ENCODE results near the gene TRIM46.
"Not testable (repeated sequence)": the region's sequence is repeated elsewhere in the genome, so short reads cannot be mapped to it uniquely, and the experiment has no call there.

The TRIM46 gene

GRCh38 chr1:155205035-155205434, 31.4 kb downstream of the TRIM46 start:
- DNase-seq (ENCODE audit: low spot score), result no peak

GRCh38 chr1:155205969-155206593, 32.4 kb downstream of the TRIM46 start:
- DNase-seq (ENCODE audit: low spot score), result no peak

- peak; percentile 87 for DNase-seq (ENCODE audit: low spot score)
These were observed 33.5 kb downstream of the TRIM46 start for GRCh38 chr1:155206891-155207805.

- DNase-seq (ENCODE audit: low spot score), result peak; percentile 84
These were observed 34.3 kb downstream of the TRIM46 start, which contains the start of gene THBS3 for GRCh38 chr1:155207806-155208540. THBS3 (minus strand) TSS chr1:155207897; CDS start chr1:155207876, 21 bp downstream.

GRCh38 chr1:155208541-155209311, 35.1 kb downstream of the TRIM46 start, which contains the start of gene MTX1:
MTX1 (plus strand) TSS chr1:155208695; CDS start chr1:155208805, 110 bp downstream.
- peak; percentile 96 for DNase-seq (ENCODE audit: low spot score)

DNA sequence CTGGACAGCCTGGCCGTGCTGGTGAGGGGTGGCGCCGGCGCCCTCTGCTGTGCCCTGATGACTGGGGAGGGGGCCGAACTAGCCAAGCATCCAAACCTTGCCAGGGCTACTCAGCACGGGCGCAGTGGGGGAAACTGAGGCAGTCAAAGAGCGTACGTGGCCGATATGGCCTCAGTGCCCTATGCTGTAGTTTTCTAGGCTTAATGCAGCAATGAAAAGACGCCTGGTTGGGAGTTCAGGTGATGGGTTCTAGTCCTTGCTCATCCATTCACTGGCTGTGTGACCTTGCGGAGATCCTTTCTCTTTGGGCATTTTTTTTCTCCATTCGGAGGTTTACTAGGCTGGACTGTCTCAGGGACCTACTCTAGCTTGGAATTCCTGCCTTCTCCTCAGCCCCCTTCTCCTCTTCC, 35.7 kb downstream of the TRIM46 start:
- no peak for DNase-seq (ENCODE audit: low spot score)

DNA sequence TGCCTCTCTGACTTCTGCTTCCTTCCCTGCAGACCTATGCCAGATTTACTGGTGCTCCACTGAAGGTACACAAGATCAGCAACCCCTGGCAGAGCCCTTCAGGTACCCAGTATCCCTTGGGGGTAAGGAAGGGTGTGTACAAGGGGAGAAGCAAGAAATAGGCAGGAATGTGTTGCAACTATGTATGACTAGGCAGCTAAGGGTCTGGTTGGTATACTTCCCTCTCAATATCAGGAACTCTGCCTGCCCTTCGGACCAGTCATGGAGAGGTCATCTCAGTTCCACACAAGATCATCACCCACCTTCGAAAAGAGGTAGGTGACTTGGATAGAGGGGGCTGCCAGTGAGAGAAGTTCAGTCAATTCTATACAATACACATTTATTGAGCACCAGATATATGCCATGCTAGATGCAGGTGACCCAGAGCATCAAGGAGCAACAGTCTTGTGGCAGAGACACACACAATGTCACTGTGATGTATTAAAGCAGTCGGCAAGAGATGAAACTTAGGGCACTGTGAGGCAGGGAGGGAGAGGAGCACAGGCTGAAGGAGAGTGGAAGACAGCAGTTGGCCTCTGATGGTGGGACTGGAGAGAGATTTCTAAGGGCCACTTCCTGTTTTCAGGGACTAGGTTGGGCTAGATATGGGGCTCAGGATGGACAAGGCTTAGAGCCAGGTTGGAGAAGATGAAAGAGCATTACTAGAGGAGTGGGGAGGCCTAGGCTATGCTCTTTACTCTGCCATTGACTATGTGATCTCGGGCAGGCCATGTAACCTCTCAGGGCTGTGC, 36.9 kb downstream of the TRIM46 start:
- no peak for DNase-seq (ENCODE audit: low spot score)

- DNase-seq (ENCODE audit: low spot score), result not testable (repeated sequence)
These were observed 37.9 kb downstream of the TRIM46 start for GRCh38 chr1:155211381-155212050.

DNA sequence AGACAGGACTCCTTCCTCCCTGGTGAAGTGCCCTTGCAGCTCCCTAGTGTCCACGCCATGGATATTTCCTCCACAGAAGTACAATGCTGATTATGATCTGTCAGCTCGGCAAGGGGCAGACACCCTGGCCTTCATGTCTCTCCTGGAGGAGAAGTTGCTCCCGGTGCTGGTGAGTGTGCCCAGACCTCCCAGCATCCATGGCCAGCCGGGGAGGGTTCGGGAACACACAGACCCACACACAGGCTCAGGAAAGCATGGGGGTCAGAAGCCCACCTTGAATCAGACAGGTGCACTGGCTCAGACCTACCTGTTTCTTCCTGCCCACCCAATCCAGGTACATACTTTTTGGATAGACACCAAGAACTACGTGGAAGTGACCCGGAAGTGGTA, 38.4 kb downstream of the TRIM46 start:
- DNase-seq (ENCODE audit: low spot score), result not testable (repeated sequence)

DNA sequence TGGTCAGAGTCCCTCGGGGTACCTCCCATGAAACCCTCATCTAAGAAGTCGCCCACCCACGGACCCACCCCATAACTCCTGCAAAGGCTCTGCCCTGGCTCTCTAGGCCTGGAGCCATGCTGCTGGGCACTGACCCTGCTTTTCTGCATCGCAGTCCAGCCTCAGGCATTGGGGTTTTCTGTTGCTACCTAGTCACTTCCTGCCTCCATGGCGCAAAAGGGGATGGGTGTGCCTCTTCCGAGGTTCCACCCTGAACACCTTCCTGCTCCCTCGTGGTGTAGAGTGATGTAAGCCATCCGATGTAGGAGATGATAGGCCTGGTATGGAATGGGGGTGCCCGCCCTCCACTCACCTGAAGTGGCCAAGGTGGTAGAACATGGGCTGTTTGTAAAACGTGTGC, 41.1 kb downstream of the TRIM46 start:
- not testable (repeated sequence) for DNase-seq (ENCODE audit: low spot score)

DNA sequence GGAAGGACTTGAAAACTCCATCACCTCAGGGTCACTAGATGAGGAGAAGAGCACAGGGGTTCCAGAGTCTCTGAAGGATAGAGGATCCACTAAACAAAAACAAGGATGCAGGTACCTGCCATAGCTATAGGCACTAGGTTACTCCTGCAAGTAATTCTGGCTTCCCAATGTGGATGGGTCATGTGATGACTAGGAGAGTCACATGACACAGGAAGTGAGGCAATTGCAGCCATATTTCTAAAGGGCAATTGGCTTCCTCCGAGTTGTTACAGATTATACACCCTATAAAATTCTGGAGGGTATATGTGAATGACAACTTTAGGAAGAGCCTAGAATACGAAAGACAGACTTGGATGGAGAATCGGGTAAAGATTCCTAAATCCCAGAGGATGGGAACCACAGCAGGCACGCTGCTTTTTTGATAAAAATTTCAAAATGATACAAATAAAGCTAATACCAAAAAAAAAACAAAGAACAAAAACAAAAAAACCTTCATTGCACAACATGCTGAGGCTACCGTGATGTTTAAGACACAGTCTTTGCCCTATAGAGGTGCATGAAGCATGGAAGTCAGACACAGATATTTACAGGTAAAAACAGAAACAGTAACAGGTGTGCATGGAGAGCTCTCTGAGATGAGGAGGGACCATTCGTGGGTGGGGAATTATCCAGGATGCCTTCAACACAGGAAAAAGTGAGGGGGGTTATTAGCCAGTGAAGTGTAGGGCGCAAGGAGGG, 45.4 kb downstream of the TRIM46 start:
- no peak for DNase-seq (ENCODE audit: low spot score)

DNA sequence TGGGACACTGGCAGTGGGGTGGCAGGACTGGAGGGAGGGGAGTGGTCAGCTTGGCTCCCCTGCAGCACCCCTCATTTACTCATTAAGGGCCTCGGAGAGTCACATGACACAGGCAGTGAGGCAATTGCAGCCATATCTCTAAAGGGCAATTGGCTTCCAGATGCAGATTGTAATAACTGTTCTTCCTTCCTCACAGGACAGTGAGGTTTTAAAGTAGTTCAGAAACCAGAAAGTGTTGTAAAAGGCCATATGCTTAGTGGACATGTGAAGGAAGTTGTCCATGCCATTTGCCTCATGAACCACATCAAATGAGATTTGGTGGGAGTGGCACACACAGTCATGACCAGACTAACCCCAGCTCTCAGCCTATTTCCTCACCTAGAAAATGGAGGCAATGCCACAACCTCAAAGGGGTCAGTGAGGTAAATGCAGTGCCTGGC, 46.0 kb downstream of the TRIM46 start:
- DNase-seq (ENCODE audit: low spot score), result no peak

- not testable (repeated sequence) for DNase-seq (ENCODE audit: low spot score)
These were observed 46.7 kb downstream of the TRIM46 start for GRCh38 chr1:155220211-155220965.

DNA sequence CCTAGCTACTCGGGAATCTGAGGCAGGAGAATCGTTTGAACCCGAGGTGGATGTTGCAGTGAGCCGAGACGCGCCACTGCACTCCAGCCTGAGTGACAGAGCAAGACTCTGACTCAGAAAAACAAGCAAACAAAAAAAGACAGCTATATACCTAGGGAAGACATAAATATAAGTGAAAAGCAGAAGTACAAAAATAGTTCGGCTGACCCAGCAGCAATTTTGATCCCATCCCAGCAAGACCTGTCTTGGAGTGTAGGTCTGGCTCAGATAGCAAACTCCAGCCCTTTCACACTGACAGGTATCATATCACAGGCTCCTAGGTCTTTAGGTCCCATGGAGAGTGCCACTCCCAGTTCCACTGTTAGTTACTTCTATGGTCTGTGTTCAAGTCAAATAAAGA, 49.4 kb downstream of the TRIM46 start:
- no peak for DNase-seq (ENCODE audit: low spot score)

- DNase-seq (ENCODE audit: low spot score), result not testable (repeated sequence)
These were observed 51.7 kb downstream of the TRIM46 start for GRCh38 chr1:155225404-155225759.

- DNase-seq (ENCODE audit: low spot score), result peak; percentile 71
These were observed 52.7 kb downstream of the TRIM46 start for GRCh38 chr1:155226188-155226909.

GRCh38 chr1:155226910-155227260, 53.2 kb downstream of the TRIM46 start:
- DNase-seq (ENCODE audit: low spot score), result peak; percentile 74
